ENCODE measurements around the gene PDCD1LG2. TPM values are rescaled to one million over a fixed set of nuclear protein-coding genes. Genes with fewer than 3 reads are reported as not detected.

PDCD1LG2 gene
- total RNA-seq, 1 experiment from 2014 or later, result not detected

DNA sequence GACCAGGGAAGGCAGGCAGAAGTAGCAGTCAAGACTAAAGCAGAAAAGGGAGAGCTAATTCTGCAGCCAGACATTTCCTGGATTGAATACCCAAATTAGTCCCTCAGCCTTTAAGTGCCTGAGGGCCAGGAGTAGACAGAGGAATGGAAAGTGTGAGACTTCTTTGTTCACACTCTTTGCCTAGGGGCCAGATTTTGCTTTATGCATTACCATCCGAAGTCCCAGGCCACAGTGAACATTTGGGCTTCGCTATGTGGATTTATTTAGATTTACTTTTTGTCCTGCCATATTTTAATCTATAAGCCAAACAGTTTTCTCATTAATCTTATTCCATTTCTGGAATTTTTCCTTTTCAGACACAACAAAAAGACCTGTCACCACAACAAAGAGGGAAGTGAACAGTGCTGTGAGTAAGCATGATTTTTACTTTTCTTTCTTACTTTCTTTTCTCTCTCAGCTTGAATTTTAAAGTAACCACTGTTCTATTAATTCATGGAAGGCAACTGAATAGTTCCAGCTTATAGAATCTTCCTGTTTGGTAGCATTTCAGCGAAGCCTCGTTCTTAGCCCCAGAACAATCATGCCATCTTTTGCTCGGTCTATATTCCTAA is 52.6 kb downstream of the PDCD1LG2 start:
- Mint-ChIP-seq H3K4me3 (ENCODE audit: low read depth, unreplicated experiment) (no peak overlapping the region), H3K27ac (ENCODE audit: unreplicated experiment) (no peak overlapping the region), H3K36me3 (ENCODE audit: insufficient read depth, unreplicated experiment) (no peaks in the 10 kb centered on the region), H3K4me1 (ENCODE audit: low read depth, unreplicated experiment) (no peaks in the 10 kb centered on the region), H3K27me3 (ENCODE audit: unreplicated experiment) (peaks cover 29% of the 10 kb centered on the region), H3K9me3 (ENCODE audit: low read depth, unreplicated experiment) (no peaks in the 10 kb centered on the region)
- DNase-seq, result no peak
- no TSS peak for BruUV-seq (replicated peaks)
- CTCF ChIA-PET, result no interaction called here
- intact Hi-C loops (cut with micrococcal nuclease; ENCODE audit: unreplicated experiment), result no loop called here
- TF ChIP-seq, protein P1, sequence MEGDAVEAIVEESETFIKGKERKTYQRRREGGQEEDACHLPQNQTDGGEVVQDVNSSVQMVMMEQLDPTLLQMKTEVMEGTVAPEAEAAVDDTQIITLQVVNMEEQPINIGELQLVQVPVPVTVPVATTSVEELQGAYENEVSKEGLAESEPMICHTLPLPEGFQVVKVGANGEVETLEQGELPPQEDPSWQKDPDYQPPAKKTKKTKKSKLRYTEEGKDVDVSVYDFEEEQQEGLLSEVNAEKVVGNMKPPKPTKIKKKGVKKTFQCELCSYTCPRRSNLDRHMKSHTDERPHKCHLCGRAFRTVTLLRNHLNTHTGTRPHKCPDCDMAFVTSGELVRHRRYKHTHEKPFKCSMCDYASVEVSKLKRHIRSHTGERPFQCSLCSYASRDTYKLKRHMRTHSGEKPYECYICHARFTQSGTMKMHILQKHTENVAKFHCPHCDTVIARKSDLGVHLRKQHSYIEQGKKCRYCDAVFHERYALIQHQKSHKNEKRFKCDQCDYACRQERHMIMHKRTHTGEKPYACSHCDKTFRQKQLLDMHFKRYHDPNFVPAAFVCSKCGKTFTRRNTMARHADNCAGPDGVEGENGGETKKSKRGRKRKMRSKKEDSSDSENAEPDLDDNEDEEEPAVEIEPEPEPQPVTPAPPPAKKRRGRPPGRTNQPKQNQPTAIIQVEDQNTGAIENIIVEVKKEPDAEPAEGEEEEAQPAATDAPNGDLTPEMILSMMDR (IDR thresholded peaks at IDR 0.05; ENCODE audit: unreplicated experiment), result no peak

DNA sequence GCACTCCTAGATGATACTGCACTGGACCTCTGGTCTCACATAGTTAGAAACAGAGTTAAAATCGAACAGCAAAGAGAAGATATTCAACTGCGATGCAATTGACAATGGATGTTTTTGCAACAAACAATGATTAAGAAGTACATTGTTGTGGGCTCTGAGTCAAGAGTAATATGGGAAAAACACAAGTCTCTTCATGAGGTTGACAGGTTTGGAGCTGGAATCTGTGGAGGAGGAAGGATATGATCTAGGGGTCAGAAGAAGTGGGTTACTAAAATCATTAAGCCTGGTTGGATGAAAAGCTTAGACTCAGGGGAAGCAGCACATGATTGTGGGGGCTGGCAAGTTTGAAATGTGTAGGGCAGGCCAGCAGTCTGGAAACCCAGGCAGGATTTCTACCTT is 53.1 kb downstream of the PDCD1LG2 start:
- intact Hi-C loops (cut with micrococcal nuclease; ENCODE audit: unreplicated experiment), result no loop called here
- Mint-ChIP-seq H3K9me3 (ENCODE audit: low read depth, unreplicated experiment) (no peaks in the 10 kb centered on the region), H3K27me3 (ENCODE audit: unreplicated experiment) (peaks cover 28% of the 10 kb centered on the region), H3K4me3 (ENCODE audit: low read depth, unreplicated experiment) (no peak overlapping the region), H3K27ac (ENCODE audit: unreplicated experiment) (no peak overlapping the region), H3K4me1 (ENCODE audit: low read depth, unreplicated experiment) (no peaks in the 10 kb centered on the region), H3K36me3 (ENCODE audit: insufficient read depth, unreplicated experiment) (no peaks in the 10 kb centered on the region)
- CTCF ChIA-PET, result no interaction called here
- DNase-seq, result no peak
- TF ChIP-seq, protein P1 (IDR thresholded peaks at IDR 0.05; ENCODE audit: unreplicated experiment), result no peak
- BruUV-seq (replicated peaks), result no TSS peak

DNA sequence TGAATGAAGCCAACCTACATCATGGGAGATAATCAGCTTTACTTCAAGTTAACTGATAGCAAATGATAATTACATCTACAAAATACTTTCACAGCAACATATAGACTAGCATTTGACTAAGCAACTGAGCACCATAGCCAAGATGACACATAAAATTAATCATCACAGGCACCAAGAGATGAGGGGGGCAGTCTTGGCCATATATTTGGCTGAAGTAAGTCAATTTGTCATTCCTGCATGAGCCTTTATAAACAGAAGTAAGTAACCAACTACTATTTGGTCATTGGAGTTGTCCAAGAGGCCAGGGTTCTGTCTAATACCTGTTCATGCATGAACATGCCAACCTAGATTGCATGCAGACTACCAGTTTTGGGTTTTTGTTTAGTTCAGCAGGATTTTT is 53.6 kb downstream of the PDCD1LG2 start:
- H3K9me3 Mint-ChIP-seq (ENCODE audit: low read depth, unreplicated experiment), result no peaks in the 10 kb centered on the region
- H3K27me3 Mint-ChIP-seq (ENCODE audit: unreplicated experiment), result peaks cover 28% of the 10 kb centered on the region
- CTCF ChIA-PET, result no interaction called here
- BruUV-seq (replicated peaks), result no TSS peak
- TF ChIP-seq, protein P1 (IDR thresholded peaks at IDR 0.05; ENCODE audit: unreplicated experiment), result no peak
- H3K4me3 Mint-ChIP-seq (ENCODE audit: low read depth, unreplicated experiment), result no peak overlapping the region
- H3K4me1 Mint-ChIP-seq (ENCODE audit: low read depth, unreplicated experiment), result no peaks in the 10 kb centered on the region
- DNase-seq, result no peak
- no peak overlapping the region for H3K27ac Mint-ChIP-seq (ENCODE audit: unreplicated experiment)
- intact Hi-C loops (cut with micrococcal nuclease; ENCODE audit: unreplicated experiment), result no loop called here
- H3K36me3 Mint-ChIP-seq (ENCODE audit: insufficient read depth, unreplicated experiment), result no peaks in the 10 kb centered on the region

DNA sequence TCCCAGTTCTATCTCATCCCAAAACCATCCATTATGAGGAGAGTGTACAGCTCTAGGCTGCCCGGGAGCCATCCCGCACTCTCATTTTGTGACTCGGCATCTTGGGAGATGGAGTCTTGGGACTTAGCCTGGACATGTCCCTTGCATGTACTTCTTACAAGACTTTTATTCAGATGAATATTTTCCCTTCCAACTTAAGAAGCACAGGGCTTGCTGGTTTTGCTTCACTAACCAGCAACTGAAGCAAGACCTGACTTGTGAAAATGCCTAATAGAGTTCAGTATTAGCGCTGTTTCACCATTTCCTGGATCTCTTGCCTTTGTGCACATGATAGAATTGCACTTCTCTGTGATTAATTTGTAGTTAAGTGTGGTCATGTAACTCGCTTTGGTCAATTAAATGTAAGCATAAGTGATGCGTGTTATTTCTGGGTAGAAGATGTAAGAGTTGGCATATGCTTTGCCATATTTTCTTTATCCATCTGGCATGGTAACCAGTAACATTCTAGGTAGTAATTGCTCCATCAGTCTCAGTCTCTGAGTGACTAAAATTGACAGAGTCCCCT is 55.8 kb downstream of the PDCD1LG2 start:
- Mint-ChIP-seq H3K4me3 (ENCODE audit: low read depth, unreplicated experiment) (no peak overlapping the region), H3K9me3 (ENCODE audit: low read depth, unreplicated experiment) (no peaks in the 10 kb centered on the region), H3K4me1 (ENCODE audit: low read depth, unreplicated experiment) (no peaks in the 10 kb centered on the region), H3K36me3 (ENCODE audit: insufficient read depth, unreplicated experiment) (no peaks in the 10 kb centered on the region), H3K27ac (ENCODE audit: unreplicated experiment) (no peak overlapping the region), H3K27me3 (ENCODE audit: unreplicated experiment) (peaks cover 15% of the 10 kb centered on the region)
- no TSS peak for BruUV-seq (replicated peaks)
- CTCF ChIA-PET, result no interaction called here
- DNase-seq, result no peak
- TF ChIP-seq, protein P1 (IDR thresholded peaks at IDR 0.05; ENCODE audit: unreplicated experiment), result no peak
- intact Hi-C loops (cut with micrococcal nuclease; ENCODE audit: unreplicated experiment), result no loop called here
